KG1 (cell line): ENCODE measurements around the gene NRBP1.
A peak's percentile ranks its signal among the peaks of the same experiment; 100 is the strongest.
"Not testable (repeated sequence)": the region's sequence is repeated elsewhere in the genome, so short reads cannot be mapped to it uniquely, and the experiment has no call there.

Experiments used
- DNase-seq: peaks from one replicate; lab custom pipeline; 2025; lab: John Stamatoyannopoulos, UW

The NRBP1 gene

GRCh38 chr2:27421660-27422250 is 6.7 kb upstream of the NRBP1 start:
- DNase-seq: no peak

GRCh38 chr2:27422958-27423357 is 5.5 kb upstream of the NRBP1 start:
- no peak for DNase-seq

- DNase-seq: not testable (repeated sequence)
These were observed 3.4 kb upstream of the NRBP1 start for GRCh38 chr2:27425039-27425438.

GRCh38 chr2:27427863-27428212 is 593 bp upstream of the NRBP1 start:
- no peak for DNase-seq

GRCh38 chr2:27428978-27429541 is 629 bp downstream of the NRBP1 start:
- peak; percentile 80 for DNase-seq

GRCh38 chr2:27431395-27431794 is 3.0 kb downstream of the NRBP1 start:
- DNase-seq: no peak

GRCh38 chr2:27435628-27436027 is 7.2 kb downstream of the NRBP1 start:
- DNase-seq: no peak

- DNase-seq: no peak
These were observed 12.9 kb downstream of the NRBP1 start for GRCh38 chr2:27441226-27441926.

GRCh38 chr2:27441958-27442919 is 13.8 kb downstream of the NRBP1 start, which contains the start of gene KRTCAP3:
KRTCAP3 (plus strand) TSS chr2:27442381; CDS start chr2:27442413, 32 bp downstream.
- no peak for DNase-seq

GRCh38 chr2:27442920-27443282 is 14.5 kb downstream of the NRBP1 start:
- DNase-seq: no peak

GRCh38 chr2:27445155-27445554 is 16.7 kb downstream of the NRBP1 start:
- DNase-seq: no peak

- DNase-seq: no peak
These were observed 17.2 kb downstream of the NRBP1 start for GRCh38 chr2:27445615-27446014.

GRCh38 chr2:27446057-27446456 is 17.6 kb downstream of the NRBP1 start:
- DNase-seq: no peak

GRCh38 chr2:27448381-27448780 is 19.9 kb downstream of the NRBP1 start:
- DNase-seq: no peak

- no peak for DNase-seq
These were observed 22.7 kb downstream of the NRBP1 start for GRCh38 chr2:27451095-27451494.

- DNase-seq: no peak
These were observed 25.5 kb downstream of the NRBP1 start for GRCh38 chr2:27453968-27454367.

GRCh38 chr2:27461118-27461517 is 32.7 kb downstream of the NRBP1 start:
- DNase-seq: no peak

- no peak for DNase-seq
These were observed 36.0 kb downstream of the NRBP1 start for GRCh38 chr2:27464443-27464842.

- no peak for DNase-seq
These were observed 43.5 kb downstream of the NRBP1 start for GRCh38 chr2:27471961-27472360.

- no peak for DNase-seq
These were observed 57.1 kb downstream of the NRBP1 start for GRCh38 chr2:27485496-27485895.

- DNase-seq: no peak
These were observed 60.7 kb downstream of the NRBP1 start for GRCh38 chr2:27489118-27489497.
